ENCODE measurements around the gene FOXM1. TPM values are rescaled to one million over a fixed set of nuclear protein-coding genes. Genes with fewer than 3 reads are reported as not detected.

FOXM1 gene
- total and polyA plus RNA-seq, 2 of the 13 experiments (the other 11 are each of a cell fraction or from before 2014, with no cell fraction given) = 17.1 to 25.9 TPM

DNA sequence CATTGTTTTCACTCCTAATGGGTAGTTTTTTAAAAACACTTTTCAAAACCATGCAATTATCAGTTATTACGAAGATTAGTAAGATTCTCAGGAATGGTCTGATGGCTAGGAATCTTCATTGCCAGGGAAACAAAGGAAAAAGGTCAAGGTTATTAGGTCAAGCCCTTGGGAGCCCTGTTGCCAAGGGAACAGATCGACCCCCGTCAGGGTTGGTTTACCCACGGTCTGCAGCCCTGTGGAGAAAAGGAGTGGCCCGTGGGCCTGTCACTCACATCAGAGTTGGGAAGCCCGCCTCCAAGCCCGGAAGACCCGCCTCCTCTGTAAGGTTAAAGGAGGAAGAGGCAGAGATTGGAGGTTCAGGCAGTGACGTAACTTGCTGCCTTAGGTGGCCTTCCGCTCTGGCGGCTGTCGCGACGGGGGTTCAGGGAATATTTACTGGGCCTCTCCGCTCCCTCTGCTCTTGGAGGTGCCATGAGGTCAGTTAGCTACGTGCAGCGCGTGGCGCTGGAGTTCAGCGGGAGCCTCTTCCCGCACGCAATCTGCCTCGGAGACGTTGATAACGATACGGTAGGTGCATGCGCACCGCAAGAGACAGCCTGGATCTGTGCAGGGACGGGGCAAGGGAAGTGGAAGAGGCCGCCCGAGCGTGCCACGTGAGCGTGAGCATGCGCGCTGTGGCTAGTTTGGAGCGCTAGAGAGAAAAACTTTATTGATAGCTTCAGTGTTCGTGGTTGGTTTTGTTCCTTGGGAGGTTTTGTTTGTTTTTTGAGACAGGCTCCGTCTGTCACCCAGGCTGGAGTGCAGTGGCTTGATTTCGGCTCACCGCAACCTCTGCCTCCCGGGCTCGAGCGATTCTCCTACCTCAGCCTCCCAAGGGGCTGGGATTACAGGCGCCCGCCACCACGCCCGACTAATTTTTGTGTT, 64.4 kb downstream of the FOXM1 start, which contains the start of gene ITFG2 (continued):
- TF ChIP-seq, protein P1, sequence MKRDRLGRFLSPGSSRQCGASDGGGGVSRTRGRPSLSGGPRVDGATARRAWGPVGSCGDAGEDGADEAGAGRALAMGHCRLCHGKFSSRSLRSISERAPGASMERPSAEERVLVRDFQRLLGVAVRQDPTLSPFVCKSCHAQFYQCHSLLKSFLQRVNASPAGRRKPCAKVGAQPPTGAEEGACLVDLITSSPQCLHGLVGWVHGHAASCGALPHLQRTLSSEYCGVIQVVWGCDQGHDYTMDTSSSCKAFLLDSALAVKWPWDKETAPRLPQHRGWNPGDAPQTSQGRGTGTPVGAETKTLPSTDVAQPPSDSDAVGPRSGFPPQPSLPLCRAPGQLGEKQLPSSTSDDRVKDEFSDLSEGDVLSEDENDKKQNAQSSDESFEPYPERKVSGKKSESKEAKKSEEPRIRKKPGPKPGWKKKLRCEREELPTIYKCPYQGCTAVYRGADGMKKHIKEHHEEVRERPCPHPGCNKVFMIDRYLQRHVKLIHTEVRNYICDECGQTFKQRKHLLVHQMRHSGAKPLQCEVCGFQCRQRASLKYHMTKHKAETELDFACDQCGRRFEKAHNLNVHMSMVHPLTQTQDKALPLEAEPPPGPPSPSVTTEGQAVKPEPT (CRISPR knock-in tag; IDR thresholded peaks at IDR 0.05; ENCODE audit: low read depth) = peak; percentile 90
- TF ChIP-seq, protein P2, sequence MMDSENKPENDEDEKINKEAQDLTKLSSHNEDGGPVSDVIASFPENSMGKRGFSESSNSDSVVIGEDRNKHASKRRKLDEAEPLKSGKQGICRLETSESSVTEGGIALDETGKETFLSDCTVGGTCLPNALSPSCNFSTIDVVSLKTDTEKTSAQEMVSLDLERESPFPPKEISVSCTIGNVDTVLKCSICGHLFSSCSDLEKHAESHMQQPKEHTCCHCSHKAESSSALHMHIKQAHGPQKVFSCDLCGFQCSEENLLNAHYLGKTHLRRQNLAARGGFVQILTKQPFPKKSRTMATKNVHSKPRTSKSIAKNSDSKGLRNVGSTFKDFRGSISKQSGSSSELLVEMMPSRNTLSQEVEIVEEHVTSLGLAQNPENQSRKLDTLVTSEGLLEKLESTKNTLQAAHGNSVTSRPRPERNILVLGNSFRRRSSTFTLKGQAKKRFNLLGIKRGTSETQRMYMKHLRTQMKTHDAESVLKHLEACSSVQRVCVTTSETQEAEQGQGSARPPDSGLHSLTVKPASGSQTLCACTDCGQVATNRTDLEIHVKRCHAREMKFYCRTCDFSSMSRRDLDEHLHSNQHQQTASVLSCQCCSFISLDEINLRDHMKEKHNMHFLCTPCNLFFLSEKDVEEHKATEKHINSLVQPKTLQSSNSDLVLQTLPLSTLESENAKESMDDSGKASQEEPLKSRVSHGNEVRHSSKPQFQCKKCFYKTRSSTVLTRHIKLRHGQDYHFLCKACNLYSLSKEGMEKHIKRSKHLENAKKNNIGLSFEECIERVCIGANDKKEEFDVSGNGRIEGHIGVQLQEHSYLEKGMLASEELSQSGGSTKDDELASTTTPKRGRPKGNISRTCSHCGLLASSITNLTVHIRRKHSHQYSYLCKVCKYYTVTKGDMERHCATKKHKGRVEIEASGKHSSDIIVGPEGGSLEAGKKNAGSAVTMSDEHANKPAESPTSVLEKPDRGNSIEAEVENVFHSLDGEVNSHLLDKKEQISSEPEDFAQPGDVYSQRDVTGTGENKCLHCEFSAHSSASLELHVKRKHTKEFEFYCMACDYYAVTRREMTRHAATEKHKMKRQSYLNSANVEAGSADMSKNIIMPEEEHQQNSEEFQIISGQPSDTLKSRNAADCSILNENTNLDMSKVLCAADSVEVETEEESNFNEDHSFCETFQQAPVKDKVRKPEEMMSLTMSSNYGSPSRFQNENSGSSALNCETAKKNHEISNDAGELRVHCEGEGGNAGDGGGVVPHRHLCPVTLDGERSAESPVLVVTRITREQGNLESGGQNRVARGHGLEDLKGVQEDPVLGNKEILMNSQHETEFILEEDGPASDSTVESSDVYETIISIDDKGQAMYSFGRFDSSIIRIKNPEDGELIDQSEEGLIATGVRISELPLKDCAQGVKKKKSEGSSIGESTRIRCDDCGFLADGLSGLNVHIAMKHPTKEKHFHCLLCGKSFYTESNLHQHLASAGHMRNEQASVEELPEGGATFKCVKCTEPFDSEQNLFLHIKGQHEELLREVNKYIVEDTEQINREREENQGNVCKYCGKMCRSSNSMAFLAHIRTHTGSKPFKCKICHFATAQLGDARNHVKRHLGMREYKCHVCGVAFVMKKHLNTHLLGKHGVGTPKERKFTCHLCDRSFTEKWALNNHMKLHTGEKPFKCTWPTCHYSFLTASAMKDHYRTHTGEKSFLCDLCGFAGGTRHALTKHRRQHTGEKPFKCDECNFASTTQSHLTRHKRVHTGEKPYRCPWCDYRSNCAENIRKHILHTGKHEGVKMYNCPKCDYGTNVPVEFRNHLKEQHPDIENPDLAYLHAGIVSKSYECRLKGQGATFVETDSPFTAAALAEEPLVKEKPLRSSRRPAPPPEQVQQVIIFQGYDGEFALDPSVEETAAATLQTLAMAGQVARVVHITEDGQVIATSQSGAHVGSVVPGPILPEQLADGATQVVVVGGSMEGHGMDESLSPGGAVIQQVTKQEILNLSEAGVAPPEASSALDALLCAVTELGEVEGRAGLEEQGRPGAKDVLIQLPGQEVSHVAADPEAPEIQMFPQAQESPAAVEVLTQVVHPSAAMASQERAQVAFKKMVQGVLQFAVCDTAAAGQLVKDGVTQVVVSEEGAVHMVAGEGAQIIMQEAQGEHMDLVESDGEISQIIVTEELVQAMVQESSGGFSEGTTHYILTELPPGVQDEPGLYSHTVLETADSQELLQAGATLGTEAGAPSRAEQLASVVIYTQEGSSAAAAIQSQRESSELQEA (CRISPR knock-in tag; IDR thresholded peaks at IDR 0.05; ENCODE audit: not compliant biosample characterization) = peak; percentile 82
- TF ChIP-seq ZNF775 (CRISPR knock-in tag; IDR thresholded peaks at IDR 0.05; ENCODE audit: borderline replicate concordance) (0 out of 2 replicates have a peak, but pooled peaks have one; percentile 64), THAP7 (CRISPR knock-in tag; IDR thresholded peaks at IDR 0.05) (peak; percentile 64), SETDB1 (CRISPR knock-in tag; IDR thresholded peaks at IDR 0.05; ENCODE audit: borderline replicate concordance) (no peak), NAIF1 (CRISPR knock-in tag; IDR thresholded peaks at IDR 0.05; ENCODE audit: borderline replicate concordance) (no peak; the same call in 1 of the 2 replicates), ZNF800 (CRISPR knock-in tag; IDR thresholded peaks at IDR 0.05) (peak; percentile 59; the same call in 1 of the 2 replicates), EHMT2 (IDR thresholded peaks at IDR 0.05; ENCODE audit: borderline replicate concordance, low read depth, low read length) (no peak), GPN1 (CRISPR knock-in tag; IDR thresholded peaks at IDR 0.05; ENCODE audit: borderline replicate concordance) (0 out of 2 replicates have a peak, but pooled peaks have one; percentile 40), ZNF530 (CRISPR knock-in tag; IDR thresholded peaks at IDR 0.05; ENCODE audit: low read depth) (no peak), NPAS2 (CRISPR knock-in tag; IDR thresholded peaks at IDR 0.05; ENCODE audit: borderline replicate concordance) (no peak), NCOA2 (CRISPR knock-in tag; IDR thresholded peaks at IDR 0.05) (peak; percentile 24; the same call in 1 of the 2 replicates), SMAD3 (CRISPR knock-in tag; IDR thresholded peaks at IDR 0.05) (peak; percentile 53; the same call in 1 of the 2 replicates), ZFP1 (CRISPR knock-in tag; IDR thresholded peaks at IDR 0.05) (peak; percentile 68; the same call in 1 of the 2 replicates), ZSCAN30 (CRISPR knock-in tag; IDR thresholded peaks at IDR 0.05) (no peak)
